ENCODE measurements around the gene ACO1.

Gene ACO1

GRCh38 chr9:32487981-32488380 lies 103.5 kb downstream of the ACO1 start:
- peak; percentile 57 for DNase-seq (ENCODE audit: low read depth, low spot score)

DNA sequence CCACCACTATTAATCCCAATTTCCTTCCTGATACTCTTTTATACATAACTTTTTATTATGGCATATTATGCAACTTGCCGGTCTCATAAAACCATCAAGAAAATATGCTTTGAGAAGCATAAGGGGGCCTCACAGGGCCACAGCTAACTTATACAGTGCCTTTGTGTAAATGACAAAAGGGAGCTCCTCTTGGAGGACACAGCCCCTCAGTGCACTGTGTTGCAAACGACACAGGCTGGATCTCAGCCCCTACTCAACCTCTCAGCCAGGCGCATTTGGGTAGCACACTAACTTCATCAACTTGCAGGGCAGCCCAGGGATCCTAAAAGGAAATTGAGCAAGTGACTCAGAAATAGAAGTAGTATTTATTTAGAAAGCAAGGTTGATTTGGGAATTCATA lies 106.2 kb downstream of the ACO1 start:
- DNase-seq (ENCODE audit: low read depth, low spot score) = no peak

GRCh38 chr9:32497921-32498320 lies 113.5 kb downstream of the ACO1 start:
- DNase-seq (ENCODE audit: low read depth, low spot score) = no peak

GRCh38 chr9:32500768-32501167 lies 116.3 kb downstream of the ACO1 start:
- peak; percentile 40 for DNase-seq (ENCODE audit: low read depth, low spot score)

GRCh38 chr9:32501868-32502267 lies 117.4 kb downstream of the ACO1 start:
- DNase-seq (ENCODE audit: low read depth, low spot score) = no peak

DNA sequence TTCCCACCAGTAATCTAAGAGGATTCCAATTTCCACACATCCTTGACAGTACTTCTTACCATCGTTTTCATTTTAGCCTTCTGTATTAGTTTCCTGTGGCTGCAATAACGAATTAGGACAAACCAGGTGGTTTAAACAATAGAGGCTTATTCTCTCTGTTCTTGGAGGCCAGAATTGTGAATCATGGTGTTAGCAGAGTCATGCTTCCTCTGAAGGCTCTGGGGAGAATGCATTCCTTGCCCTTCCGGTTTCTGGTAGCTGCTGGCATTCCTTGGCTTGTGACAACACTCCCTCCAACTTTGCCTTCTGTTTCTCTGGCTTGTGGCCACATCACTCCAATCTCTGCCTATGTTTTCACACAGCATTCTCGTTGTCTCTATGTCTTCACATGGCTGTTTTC lies 118.0 kb downstream of the ACO1 start:
- peak; percentile 70 for DNase-seq (ENCODE audit: low read depth, low spot score)

DNA sequence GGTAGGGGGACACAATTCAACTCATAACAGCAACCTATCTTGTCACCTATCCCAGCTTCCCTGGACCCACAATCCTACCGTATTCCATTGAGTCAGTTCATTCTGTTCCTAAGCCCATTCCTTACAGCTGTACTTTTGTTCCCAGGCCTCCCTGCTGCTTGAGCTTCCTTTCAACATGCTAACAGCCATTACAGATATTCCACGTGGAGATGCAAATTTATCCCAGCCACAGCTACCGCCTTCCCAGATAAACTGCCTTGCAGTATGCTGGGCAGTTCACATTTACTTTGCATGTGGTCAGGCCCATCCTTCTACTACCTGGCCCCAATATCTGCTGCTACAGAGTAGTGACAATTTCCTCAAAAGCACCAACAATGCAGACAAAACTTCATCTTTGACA lies 118.6 kb downstream of the ACO1 start:
- DNase-seq (ENCODE audit: low read depth, low spot score) = no peak

Measured in astrocyte of the hippocampus (primary cell).